OCI-M1 (cell line): ENCODE results near the gene LILRA6.
"Not testable (repeated sequence)": the region's sequence is repeated elsewhere in the genome, so short reads cannot be mapped to it uniquely, and the experiment has no call there.

ENCODE experiments used
- DNase-seq: peaks from one replicate; lab custom pipeline; 2025; lab: John Stamatoyannopoulos, UW

Gene LILRA6

DNA sequence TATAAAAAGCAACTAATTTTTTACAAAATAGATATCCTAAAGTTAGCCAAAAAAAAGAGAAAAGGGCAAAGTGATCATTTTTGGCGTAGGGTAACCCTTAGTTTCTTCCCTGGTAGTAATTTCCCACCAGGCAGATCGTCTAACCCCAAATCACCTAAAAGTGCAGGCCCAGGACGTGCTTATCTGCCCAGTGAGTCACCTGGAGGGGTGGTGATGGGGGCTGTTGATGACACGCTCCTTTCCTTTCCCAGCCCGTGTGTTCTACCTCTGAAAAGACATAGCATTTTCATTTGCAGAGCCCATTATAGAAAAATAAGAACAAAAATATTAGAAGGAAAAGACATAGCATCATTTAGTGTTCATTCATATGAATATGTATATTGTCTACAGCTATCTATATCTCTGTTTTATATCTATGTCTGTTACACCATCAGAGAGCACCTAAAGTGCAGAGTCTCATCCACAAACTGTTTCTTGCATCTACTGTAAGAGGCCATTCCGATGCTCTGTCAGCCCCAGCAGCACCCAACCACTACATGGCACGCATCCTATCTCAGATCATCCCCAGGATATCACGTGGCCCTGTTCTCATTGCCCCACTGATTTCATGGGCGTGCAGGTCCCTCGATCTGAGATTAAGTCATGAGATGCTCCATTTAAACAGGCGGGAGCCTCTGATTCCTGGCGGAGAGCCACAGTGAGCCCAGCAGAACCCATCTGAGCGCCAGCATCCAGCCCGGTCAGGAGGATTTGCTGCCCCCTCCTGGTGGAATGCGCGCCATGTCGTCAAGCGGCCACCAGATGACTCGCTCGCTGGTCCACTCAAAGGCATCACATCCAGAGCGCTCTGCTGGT, 11.3 kb downstream of the LILRA6 start:
- peak; percentile 94 for DNase-seq

- DNase-seq, result no peak
These were observed 12.6 kb downstream of the LILRA6 start for GRCh38 chr19:54230031-54230430.

DNA sequence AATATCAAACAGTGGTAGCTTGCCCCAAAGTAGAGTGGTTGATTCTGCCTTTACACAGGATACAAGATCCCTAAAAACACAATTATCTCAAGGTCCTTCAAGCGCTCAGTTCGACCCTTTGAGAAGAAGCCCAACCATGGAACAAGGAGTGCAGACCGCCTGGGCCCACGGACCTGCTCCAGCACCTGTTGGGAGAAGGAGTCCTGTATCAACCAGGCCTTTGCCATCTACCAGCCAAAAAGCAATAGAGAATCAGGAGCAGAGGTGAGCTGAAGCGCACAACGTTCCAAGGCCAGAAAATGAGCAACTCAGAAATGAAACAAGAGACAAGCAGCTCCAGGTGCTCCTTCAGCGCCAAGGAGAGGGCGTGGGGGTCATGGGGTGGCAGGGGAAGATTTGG, 13.4 kb downstream of the LILRA6 start:
- no peak for DNase-seq

GRCh38 chr19:54224619-54225018, 18.0 kb downstream of the LILRA6 start:
- DNase-seq, result not testable (repeated sequence)

DNA sequence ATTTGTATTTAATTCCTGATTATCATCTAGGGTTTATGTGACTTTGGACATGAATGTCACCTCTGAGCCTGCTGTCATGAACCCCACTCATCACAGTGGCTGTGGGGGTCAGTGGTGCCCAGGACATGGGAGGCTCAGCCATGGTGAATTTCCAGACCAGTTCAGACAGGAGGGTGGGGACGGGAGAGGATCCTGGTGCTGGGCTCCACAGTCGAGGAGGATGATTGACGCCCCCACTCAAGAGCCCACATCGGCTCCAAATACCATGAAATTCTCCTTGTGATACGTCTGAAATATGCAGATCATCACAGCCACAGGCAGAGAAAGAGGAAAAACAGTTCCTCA, 18.7 kb downstream of the LILRA6 start:
- not testable (repeated sequence) for DNase-seq

DNA sequence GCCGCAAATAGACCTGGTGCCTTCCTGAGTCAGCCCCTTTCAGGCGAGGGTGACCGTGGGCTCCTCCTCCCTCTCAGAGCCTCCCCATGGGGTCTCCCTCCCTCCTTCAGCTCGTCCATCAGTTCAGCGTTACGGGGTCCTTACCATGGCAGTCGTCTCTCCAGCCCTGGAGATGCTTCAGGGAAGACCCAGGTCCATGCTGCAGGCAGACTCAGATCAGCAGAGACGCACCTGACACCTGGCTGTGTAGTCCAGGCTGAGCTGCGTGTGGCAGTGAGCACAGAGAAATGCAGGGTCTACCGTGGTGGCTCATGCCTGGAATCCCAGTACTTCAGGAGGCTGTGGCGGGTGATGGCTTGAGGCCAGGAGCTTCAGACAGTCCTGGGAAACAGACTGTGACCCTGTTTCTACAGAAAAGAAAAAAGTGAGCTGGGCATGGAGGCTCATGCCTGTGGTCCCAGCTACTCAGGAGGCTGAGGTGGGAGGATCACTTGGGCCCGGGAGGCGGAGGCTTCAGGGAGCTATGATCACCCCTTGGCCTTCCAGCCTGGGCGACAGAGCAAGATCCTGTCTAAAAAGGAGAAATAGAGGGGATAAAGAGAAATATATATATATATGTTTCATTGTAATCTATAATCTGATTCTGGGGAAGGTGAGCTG, 19.2 kb downstream of the LILRA6 start:
- DNase-seq, result not testable (repeated sequence)

GRCh38 chr19:54222474-54223276, 19.9 kb downstream of the LILRA6 start, which contains the start of gene LILRB3:
LILRB3 (minus strand) TSS chr19:54223007; CDS start chr19:54222976, 31 bp downstream.
- DNase-seq, result peak; percentile 21

DNA sequence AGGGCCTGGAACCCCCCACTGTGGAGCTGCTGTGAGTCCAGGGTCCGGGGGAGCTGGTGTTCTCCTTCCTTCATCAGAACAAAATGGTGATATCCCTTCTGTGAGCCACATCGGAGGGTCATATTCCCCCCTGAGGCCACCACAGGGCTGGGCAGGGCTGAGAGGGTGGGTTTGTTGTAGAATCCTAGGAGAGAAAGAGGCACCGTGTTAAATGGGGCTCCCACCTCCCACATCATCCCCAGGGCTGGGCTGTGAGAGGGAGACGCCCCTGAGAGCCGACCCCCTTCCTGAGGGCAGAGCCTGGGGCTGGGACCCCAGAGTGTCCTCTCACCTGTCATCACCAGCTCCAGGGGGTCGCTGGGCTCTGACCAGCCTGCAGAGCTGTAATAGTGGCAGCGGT, 20.6 kb downstream of the LILRA6 start:
- not testable (repeated sequence) for DNase-seq

DNA sequence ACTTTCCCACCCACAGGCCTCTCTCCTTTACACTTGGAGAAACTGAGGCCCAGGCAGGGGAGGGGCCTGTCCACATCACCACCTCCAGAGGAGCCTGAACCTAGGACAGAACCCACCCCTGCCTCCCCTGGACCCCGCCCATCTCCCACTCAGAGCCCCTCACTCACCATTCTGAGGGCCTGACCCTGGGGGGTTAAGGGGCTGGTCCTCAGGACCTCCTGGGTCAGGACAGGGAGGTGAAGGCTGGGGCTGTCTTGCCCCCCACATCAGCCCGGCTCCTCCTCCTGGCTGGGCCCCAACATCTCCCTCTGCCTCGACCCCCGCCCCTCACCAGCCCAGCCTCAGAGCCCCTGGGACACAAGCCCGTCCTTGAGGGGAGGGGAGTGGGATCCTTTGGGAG, 22.9 kb downstream of the LILRA6 start:
- DNase-seq, result not testable (repeated sequence)

GRCh38 chr19:54218960-54219661, 23.5 kb downstream of the LILRA6 start:
- no peak for DNase-seq

DNA sequence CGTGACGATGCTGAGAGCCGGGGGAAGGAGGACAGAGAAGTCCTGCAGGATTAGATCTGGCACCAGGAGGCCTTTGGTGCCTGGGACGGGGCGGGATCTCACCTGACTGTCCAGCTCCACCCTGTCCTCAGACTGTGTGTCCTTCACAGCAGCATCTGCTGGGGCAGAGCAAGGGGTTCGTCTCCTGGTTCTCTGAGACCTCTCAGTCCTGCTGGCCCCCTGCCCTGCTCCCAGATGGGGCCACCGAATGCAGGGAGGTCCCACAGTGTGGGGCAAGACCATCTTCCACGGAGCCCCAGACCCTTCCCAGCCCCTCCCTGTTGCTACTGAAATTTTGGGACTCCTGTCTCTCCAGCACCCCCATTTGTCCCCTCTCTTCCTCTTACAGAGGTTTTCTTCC, 24.3 kb downstream of the LILRA6 start:
- no peak for DNase-seq

GRCh38 chr19:54217517-54218247, 24.9 kb downstream of the LILRA6 start:
- DNase-seq, result not testable (repeated sequence)

GRCh38 chr19:54216869-54217268, 25.7 kb downstream of the LILRA6 start:
- no peak for DNase-seq

GRCh38 chr19:54214734-54215133, 27.9 kb downstream of the LILRA6 start:
- not testable (repeated sequence) for DNase-seq

DNA sequence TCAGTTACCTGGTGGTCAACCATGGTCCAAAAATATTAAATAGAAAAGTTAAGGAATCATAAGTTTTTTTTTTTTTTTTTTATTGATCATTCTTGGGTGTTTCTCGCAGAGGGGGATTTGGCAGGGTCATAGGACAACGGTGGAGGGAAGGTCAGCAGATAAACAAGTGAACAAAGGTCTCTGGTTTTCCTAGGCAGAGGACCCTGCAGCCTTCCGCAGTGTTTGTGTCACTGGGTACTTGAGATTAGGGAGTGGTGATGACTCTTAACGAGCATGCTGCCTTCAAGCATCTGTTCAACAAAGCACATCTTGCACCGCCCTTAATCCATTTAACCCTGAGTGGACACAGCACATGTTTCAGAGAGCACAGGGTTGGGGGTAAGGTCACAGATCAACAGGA, 28.4 kb downstream of the LILRA6 start:
- DNase-seq, result not testable (repeated sequence)

- no peak for DNase-seq
These were observed 31.4 kb downstream of the LILRA6 start for GRCh38 chr19:54211235-54211634.

DNA sequence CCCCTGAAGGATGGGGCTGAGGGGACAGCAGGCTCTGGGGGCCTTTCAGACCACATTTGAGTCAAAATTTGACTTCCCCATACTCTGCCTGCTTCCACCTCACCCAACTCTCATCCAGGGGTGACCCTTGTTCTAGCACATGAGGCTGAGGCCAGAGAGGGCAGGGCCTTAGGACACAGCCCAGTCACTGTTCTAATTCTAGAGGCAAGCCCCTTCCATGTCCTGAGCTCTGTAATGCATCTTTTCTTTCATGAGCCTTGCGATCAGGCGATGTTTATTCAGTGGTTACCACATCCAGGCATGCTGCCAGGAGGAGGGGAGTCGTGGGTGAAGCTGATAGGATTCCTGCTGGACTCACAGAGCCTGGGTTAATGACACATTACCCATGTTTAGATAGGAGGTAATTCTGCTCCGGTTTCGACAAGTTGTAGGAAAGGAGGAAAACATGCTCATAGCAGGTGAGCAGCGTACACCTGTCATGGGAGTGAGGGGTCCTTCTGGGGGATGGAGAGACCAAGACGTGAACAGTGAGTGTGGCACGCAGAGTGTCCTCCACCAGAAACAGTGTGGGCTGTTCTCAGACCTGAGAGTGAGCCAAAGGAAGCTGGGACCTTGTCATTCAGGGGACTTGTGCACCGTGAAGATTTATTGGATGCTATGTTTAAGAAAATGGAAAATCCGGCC, 32.6 kb downstream of the LILRA6 start:
- peak; percentile 99 for DNase-seq

- DNase-seq, result no peak
These were observed 33.4 kb downstream of the LILRA6 start for GRCh38 chr19:54209058-54209810.

GRCh38 chr19:54208784-54209057, 33.9 kb downstream of the LILRA6 start:
- DNase-seq, result no peak
